Thoracic aorta (tissue), 2 donors: ENCODE data around the gene C19orf67. TPM values are rescaled to one million over a fixed set of nuclear protein-coding genes. Genes with fewer than 3 reads are reported as not detected.
"Not testable (repeated sequence)": the region's sequence is repeated elsewhere in the genome, so short reads cannot be mapped to it uniquely, and the experiment has no call there.

Experiments used
- ATAC-seq: fragments of 150-250 bp; one replicate; pipeline ENCODE4 v1.8.0; 2017; ENCODE audit warnings: low read depth; ENCODE audit not compliant: insufficient number of reproducible peaks, low FRiP score
- DNase-seq: peaks from one replicate; pipeline ENCODE4 v3.0.0-alpha.2; 2020; ENCODE audit warnings: low spot score
- H3K27ac ChIP-seq, 2 donors: fragments of 200-600 bp; sonication (generic); 1 replicate in 1 of 2; 2 replicates in 1 of 2; pipeline ENCODE4 v1.5.1; 2016; ENCODE audit warnings: mild to moderate bottlenecking in 2 of 2, moderate library complexity in 2 of 2
- H3K27me3 ChIP-seq: fragments of 200-600 bp; sonication (generic); replicated peaks from 2 replicates; pipeline ENCODE4 v1.6.0; 2016; ENCODE audit warnings: mild to moderate bottlenecking; ENCODE audit not compliant: insufficient read depth
- H3K36me3 ChIP-seq: fragments of 200-600 bp; sonication (generic); one replicate; pipeline ENCODE4 v1.5.1; 2016
- H3K4me1 ChIP-seq, 2 donors: fragments of 200-600 bp; sonication (generic); 1 replicate in 1 of 2; 2 replicates in 1 of 2; pipeline versions ENCODE4 v1.5.1 to v1.6.0; 2016; ENCODE audit warnings: low read depth in 2 of 2, mild to moderate bottlenecking in 1 of 2; ENCODE audit not compliant: control insufficient read depth in 1 of 2
- H3K4me3 ChIP-seq: fragments of 200-600 bp; sonication (generic); 2 replicates; pipeline ENCODE4 v1.5.1; 2016; ENCODE audit warnings: mild to moderate bottlenecking
- H3K9me3 ChIP-seq: fragments of 200-600 bp; sonication (generic); 2 replicates; pipeline ENCODE4 v1.5.1; 2016
- CTCF ChIP-seq: fragments of 200-600 bp; sonication (generic); IDR thresholded peaks from one replicate; pipeline ENCODE4 v1.5.1; 2019; ENCODE audit warnings: antibody characterized with exemption
- total RNA-seq, 2 donors: library from RNA; depleted of rRNA; stranded (reverse); fragments of >200 nt; gene quantifications; one replicate each; pipeline versions ENCODE4 v1.1.0 to v1.2.3, GENCODE V29; 2016

The C19orf67 gene
- total RNA-seq, 2 donors from 2014 or later = not detected

GRCh38 chr19:14054099-14054498 lies 31.5 kb downstream of the C19orf67 start:
- no peak for ATAC-seq
- no peak for DNase-seq
- Histone ChIP-seq H3K36me3 (no peaks in the 10 kb centered on the region), H3K9me3 (no peaks in the 10 kb centered on the region), H3K27ac (no peak overlapping the region), H3K4me1 (peaks cover 0 to 14% of the 10 kb centered on the region in 2 donors), H3K27me3 (no peaks in the 10 kb centered on the region), H3K4me3 (no peak overlapping the region)
- no peak for TF ChIP-seq CTCF

DNA sequence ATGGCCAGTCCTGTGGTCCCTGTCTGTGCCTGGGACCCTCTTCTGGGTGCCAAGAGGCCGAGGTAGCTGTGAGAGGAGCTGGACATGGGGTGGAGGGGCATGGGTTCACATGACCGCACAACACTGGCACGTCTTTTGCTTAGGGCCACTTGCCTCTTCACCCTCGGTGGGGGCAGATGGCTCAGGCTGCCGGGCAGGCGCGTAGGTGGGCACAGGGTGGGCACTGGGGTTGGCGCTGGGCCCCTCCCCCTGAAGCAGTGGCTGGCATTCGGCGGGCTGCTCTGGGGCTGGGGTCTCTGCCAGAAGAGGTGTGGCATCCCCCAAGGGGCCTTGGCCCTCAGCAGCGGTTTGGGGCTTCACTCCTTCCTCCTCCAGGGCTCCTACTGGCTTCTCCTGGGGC lies 32.1 kb downstream of the C19orf67 start:
- Histone ChIP-seq H3K9me3 (no peaks in the 10 kb centered on the region), H3K36me3 (no peaks in the 10 kb centered on the region), H3K27me3 (no peaks in the 10 kb centered on the region), H3K4me3 (no peak overlapping the region), H3K4me1 (peaks cover 0 to 8% of the 10 kb centered on the region in 2 donors), H3K27ac (no peak overlapping the region)
- ATAC-seq (no peak), DNase-seq (no peak)
- no peak for TF ChIP-seq CTCF

DNA sequence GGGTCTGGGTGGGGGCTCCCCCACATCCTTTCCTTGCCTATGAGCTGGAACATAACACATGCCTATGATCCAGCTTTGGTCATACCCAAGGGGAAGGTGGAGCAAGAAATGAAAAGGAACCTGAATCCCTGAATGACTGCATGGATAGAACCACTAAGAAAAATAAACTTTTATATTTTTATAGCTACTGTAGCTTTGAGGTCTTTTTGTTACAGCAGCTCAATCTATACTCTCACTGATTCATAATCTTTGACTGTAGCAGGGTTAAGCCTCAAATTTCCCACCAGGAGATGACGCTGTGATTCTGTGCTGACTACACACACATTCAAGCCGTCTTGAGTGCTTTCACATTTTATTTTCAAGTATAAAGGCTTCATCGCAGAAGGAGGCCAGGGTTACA lies 32.6 kb downstream of the C19orf67 start:
- Histone ChIP-seq H3K27me3 (no peaks in the 10 kb centered on the region), H3K36me3 (no peaks in the 10 kb centered on the region), H3K4me1 (peaks cover 0 to 3% of the 10 kb centered on the region in 2 donors), H3K27ac (no peak overlapping the region), H3K9me3 (no peaks in the 10 kb centered on the region), H3K4me3 (no peak overlapping the region)
- no peak for DNase-seq
- TF ChIP-seq CTCF = no peak
- ATAC-seq = no peak

DNA sequence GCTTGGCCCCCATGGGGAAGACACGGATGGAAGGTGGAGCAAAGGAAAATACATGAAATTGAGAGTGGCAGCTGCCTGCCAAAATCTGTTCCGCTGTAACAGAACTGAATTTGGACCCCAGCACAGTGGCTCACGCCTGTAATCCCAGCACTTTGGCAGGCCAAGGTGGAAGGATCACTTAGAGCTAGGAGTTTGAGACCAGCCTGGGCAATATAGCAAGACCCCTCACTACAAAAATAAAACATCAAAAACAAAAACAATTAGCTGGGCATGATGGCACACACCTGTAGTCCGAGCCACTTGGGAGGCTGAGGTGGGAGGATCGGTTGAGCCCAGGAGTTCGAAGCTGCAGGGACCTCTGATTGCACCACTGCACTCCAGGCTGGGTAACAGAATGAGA lies 33.1 kb downstream of the C19orf67 start:
- Histone ChIP-seq H3K27ac (no peak overlapping the region), H3K27me3 (no peaks in the 10 kb centered on the region), H3K9me3 (no peaks in the 10 kb centered on the region), H3K4me1 (no peaks in the 10 kb centered on the region), H3K36me3 (no peaks in the 10 kb centered on the region), H3K4me3 (no peak overlapping the region)
- TF ChIP-seq CTCF = no peak
- no peak for ATAC-seq
- no peak for DNase-seq

GRCh38 chr19:14051980-14052379 lies 33.6 kb downstream of the C19orf67 start:
- Histone ChIP-seq H3K27ac (no peak overlapping the region), H3K4me3 (no peak overlapping the region), H3K27me3 (no peaks in the 10 kb centered on the region), H3K36me3 (no peaks in the 10 kb centered on the region), H3K4me1 (no peaks in the 10 kb centered on the region), H3K9me3 (no peaks in the 10 kb centered on the region)
- no peak for TF ChIP-seq CTCF
- ATAC-seq (no peak), DNase-seq (no peak)

DNA sequence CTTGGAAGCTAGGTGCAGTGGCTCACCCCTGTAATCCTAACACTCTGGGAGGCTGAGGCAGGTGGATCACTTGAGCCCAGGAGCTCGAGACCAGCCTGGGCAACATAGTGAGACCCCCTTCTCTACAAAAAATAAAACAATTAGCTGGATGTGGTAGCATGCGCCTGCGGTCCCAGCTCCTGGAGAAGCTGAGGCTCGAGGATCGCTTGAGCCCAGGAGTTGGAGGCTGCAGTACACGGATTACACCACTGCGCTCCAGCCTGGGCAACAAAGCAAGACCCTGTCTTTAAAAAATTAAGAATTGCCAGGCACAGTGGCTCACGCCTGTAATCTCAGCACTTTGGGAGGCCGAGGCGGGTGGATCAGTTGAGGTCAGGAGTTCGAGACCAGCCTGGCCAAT lies 34.6 kb downstream of the C19orf67 start:
- ATAC-seq, H3K4me1 ChIP-seq, H3K27me3 ChIP-seq: not testable (repeated sequence)

More for the DNA sequence above, 34.6 kb downstream of the C19orf67 start:
- not testable (repeated sequence) for H3K36me3 ChIP-seq, H3K4me3 ChIP-seq, H3K27ac ChIP-seq, DNase-seq, H3K9me3 ChIP-seq
